ENCODE data around the gene R3HCC1L.
"Not testable (repeated sequence)": the region's sequence is repeated elsewhere in the genome, so short reads cannot be mapped to it uniquely, and the experiment has no call there.

Gene R3HCC1L

GRCh38 chr10:98131619-98132018 is 2.8 kb upstream of the R3HCC1L start:
- DNase-seq (ENCODE audit: low read depth in 2 of 2): no peak

GRCh38 chr10:98133075-98133752 is 1.2 kb upstream of the R3HCC1L start:
- not testable (repeated sequence) for DNase-seq (ENCODE audit: low read depth in 2 of 2)

DNA sequence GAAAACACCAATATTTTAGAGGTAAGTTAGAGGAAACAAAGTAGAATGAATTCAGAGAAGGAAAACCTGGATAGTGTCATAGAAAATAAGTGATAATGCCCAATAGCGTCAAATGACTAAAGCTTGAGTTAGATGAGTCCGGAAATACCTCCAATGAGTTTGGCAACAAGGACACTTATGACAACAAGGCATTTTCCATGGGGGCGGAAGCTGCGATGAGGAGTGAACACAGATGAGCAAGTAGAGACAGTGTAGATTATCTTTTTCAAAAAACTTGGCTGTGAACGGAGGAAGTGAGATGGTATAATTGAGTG is 383 bp upstream of the R3HCC1L start:
- no peak for DNase-seq (ENCODE audit: low read depth in 2 of 2)

DNA sequence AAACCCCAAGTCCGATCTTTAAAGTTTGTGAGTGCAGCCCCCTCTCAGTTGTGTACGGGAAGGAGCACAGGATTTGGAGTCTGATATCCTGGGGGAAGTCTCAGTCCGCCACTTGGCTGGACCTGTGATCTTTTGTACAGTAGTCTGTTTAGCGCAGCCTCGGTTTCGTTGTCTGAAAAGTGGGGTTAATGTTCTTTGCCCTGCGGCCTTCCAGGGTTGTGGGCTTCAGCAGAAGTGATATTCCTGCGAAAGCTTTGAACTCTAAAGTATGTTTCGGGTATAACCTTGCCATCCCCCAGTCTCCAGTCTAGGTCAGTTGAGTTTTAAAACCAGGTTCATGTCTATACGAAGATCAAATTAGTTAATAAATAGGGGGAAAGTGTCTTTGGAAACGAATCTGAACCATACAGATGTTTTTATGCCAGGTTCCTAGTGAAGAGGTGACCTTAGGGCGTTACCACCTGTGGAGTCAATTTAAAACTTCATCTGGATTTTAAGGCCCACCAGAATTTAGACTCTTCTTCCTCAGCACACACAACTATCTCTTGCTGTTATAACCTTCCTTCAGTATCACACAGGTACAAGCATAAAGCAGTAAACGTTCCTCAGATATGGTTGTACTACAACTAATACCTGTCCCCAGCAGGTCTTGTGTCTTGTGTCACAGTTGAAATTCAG is 904 bp downstream of the R3HCC1L start:
- no peak for DNase-seq (ENCODE audit: low read depth in 2 of 2)

DNA sequence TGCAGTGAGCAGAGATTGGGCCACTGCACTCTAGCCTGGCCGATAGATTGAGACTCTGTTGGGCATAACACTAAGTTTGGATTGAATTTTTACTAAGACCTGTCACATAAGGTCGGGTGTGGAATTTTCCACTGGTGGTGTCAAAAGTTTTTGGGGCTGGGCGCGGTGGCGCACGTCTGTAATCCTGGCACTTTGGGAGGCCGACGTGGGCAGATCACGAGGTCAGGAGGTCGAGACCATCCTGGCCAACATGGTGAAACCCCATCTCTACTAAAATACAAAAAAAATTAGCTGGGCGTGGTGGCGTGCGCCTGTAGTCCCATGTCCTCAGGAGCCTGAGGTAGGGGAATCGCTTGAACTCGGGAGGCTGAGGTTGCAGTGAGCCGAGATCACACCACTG is 2.3 kb downstream of the R3HCC1L start:
- DNase-seq (ENCODE audit: low read depth in 2 of 2): not testable (repeated sequence)

GRCh38 chr10:98138031-98138430 is 3.6 kb downstream of the R3HCC1L start:
- DNase-seq (ENCODE audit: low read depth in 2 of 2): no peak

GRCh38 chr10:98139431-98139830 is 5.0 kb downstream of the R3HCC1L start:
- no peak for DNase-seq (ENCODE audit: low read depth in 2 of 2)

DNA sequence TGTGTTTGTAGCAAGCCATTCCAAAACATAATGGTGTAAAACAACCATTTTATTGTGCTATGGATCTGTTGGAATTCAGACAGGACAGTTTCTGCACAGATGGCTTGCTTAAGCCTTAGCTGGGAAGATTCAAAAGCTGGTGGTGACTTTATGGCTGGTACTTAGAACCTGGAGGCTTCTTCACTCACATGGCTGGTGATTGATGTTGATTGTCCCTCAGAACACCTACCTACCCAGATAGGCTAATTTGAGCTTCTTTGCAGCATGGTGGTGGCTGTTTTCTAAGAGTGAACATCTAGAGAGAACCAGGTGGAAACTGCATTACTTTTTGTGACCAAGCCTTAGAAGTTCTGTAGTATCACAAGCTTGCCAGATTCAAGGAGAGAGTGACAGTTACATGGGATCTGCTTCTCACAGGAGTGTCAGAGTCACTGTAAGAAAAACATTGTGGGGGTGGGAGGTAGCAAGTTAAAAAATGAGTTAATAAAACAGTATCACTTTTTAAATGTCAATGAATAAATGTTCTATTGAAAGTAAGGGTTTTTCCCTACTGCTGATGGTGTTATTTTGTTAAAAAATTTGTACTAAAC is 7.1 kb downstream of the R3HCC1L start:
- DNase-seq (ENCODE audit: low read depth in 2 of 2): no peak

GRCh38 chr10:98144985-98145384 is 10.5 kb downstream of the R3HCC1L start:
- no peak for DNase-seq (ENCODE audit: low read depth in 2 of 2)

DNA sequence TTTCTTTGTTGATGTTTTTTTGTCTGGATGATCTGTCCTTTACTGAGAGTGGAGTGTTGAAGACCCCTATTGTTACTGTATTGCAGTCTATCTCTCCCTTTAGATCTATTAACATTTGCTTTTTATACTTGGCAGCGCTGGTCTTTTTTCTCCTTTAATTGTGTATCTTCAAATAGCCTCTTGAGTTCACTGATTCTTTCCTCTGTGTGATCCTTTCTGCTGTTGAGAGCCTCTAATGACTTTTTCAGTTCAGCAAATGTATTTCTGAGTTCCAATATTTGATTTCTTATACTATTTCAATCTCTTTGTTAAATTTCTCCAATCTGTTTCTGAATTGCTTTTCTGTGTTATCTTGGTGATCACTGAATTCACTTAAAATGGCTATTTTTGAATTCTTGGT is 15.4 kb downstream of the R3HCC1L start:
- no peak for DNase-seq (ENCODE audit: low read depth in 2 of 2)

DNA sequence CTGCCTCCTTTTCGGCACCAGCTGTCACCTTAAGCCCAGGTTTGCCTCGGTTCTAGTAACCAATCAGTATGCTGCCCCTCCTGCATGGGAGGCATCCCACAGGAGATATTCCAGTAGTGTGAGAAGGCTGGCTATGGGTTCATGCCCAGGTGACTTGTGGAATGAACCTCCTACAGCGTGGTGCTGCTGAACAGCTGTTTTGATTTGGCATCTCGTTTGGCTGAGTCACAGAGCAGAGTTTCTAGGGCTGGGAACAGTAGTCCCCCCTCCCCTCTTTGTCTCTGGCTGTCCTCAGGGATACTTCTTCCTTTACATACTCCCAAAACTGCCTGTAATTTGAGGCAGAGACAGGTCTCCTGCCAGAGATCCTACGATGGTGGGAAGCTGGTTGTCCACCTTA is 16.1 kb downstream of the R3HCC1L start:
- DNase-seq (ENCODE audit: low read depth in 2 of 2): no peak

DNA sequence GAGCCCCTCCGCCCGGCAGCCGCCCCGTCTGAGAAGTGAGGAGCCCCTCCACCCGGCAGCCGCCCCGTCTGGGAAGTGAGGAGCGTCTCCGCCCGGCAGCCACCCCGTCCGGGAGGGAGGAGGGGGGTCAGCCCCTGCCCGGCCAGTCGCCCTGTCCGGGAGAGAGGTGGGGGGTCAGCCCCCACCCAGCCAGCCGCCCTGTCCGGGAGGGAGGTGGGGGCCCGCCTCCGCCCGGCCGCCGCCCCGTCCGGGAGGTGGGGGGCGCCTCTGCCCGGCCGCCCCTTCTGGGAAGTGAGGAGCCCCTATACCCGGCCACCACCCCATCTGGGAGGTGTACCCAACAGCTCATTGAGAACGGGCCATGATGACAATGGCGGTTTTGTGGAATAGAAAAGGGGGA is 18.3 kb downstream of the R3HCC1L start:
- DNase-seq (ENCODE audit: low read depth in 2 of 2): not testable (repeated sequence)

- DNase-seq (ENCODE audit: low read depth in 2 of 2): not testable (repeated sequence)
Observed at GRCh38 chr10:98153213-98153958, 18.9 kb downstream of the R3HCC1L start.

DNA sequence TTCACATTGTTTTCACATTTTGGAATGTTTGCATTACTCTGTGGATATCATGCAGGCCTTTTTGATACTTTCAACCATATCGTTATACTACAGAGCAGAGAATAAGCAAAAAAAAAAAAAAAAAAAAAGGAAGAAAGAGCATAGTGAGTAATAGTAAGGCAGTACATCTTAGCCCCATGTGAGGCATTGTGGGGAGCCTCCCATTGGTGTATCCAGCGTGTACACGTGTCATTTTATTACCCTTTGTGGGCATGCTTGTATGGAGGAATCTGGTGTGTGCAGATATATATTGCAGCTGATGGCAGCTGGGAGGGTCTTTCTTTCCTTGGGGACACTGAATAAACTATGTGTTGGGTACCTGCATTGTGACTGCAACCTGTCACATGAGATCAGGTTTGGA is 19.6 kb downstream of the R3HCC1L start:
- DNase-seq (ENCODE audit: low read depth in 2 of 2): no peak

GRCh38 chr10:98158576-98158975 is 24.1 kb downstream of the R3HCC1L start:
- DNase-seq (ENCODE audit: low read depth in 2 of 2): no peak

GRCh38 chr10:98163941-98164340 is 29.5 kb downstream of the R3HCC1L start:
- DNase-seq (ENCODE audit: low read depth in 2 of 2): no peak

DNA sequence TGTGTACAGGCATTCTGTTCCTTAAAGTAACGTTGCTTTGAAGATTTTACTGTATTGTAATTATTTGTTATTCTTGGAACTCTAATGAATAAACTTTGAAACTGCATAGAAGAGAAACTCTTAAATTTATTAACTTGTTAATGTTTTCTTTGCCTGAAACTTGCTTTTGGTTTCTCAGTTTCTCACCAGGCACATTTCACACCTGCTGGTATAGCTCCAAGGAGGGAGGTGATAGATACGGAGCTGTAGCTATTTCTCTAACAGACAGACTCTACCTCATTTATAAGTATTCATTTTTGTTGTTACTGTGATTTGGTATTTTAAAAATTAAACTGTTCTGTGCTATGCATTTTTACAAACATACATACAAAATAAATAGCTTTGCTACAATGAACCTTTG is 32.7 kb downstream of the R3HCC1L start:
- DNase-seq (ENCODE audit: low read depth in 2 of 2): no peak

- DNase-seq (ENCODE audit: low read depth in 2 of 2): no peak
Observed at GRCh38 chr10:98168147-98168546, 33.7 kb downstream of the R3HCC1L start.

GRCh38 chr10:98168766-98169165 is 34.3 kb downstream of the R3HCC1L start:
- DNase-seq (ENCODE audit: low read depth in 2 of 2): no peak

- DNase-seq (ENCODE audit: low read depth in 2 of 2): no peak
Observed at GRCh38 chr10:98169379-98169778, 34.9 kb downstream of the R3HCC1L start.

GRCh38 chr10:98170249-98171117 is 36.0 kb downstream of the R3HCC1L start:
- no peak for DNase-seq (ENCODE audit: low read depth in 2 of 2)

DNA sequence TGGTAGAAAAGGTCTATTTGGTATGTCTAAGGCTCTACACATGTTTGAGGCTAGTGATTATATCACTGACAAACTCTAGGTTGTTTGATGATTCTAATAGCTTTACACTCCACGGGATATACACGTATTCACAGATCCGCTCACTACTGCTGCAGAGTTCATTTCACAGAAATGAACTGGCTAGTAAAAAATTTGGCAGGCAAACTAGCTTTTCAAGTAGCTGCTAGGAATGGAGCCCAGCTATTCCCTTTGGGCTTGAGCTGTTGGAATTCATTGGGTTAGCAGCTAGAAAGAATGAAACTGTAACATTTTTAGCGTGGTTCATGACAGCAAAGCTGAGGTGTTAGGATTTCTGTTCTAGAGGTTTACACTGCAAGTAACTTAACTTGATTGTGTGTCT is 37.6 kb downstream of the R3HCC1L start:
- DNase-seq (ENCODE audit: low read depth in 2 of 2): no peak

Data from stimulated activated CD4-positive, alpha-beta T cell treated with anti-CD3 and anti-CD28 coated beads, Interleukin-1b, Interleukin-23, amount 100 ng/mL, for 1 hour (primary cell).